Skin of body (tissue), 2 donors: ENCODE data around the gene HIBCH. TPM values are rescaled to one million over a fixed set of nuclear protein-coding genes. Genes with fewer than 3 reads are reported as not detected.
"Not testable (repeated sequence)": the region's sequence is repeated elsewhere in the genome, so short reads cannot be mapped to it uniquely, and the experiment has no call there.

ENCODE experiments used
- DNase-seq: peaks from one replicate; lab custom pipeline; 2025; lab: John Stamatoyannopoulos, UW
- total RNA-seq: library from RNA; depleted of rRNA; stranded (reverse); fragments of >200 nt; gene quantifications from one replicate; pipeline ENCODE4 v1.2.3, GENCODE V29; 2014

The HIBCH gene, protein sequence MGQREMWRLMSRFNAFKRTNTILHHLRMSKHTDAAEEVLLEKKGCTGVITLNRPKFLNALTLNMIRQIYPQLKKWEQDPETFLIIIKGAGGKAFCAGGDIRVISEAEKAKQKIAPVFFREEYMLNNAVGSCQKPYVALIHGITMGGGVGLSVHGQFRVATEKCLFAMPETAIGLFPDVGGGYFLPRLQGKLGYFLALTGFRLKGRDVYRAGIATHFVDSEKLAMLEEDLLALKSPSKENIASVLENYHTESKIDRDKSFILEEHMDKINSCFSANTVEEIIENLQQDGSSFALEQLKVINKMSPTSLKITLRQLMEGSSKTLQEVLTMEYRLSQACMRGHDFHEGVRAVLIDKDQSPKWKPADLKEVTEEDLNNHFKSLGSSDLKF
- 33.3 TPM for total RNA-seq

DNA sequence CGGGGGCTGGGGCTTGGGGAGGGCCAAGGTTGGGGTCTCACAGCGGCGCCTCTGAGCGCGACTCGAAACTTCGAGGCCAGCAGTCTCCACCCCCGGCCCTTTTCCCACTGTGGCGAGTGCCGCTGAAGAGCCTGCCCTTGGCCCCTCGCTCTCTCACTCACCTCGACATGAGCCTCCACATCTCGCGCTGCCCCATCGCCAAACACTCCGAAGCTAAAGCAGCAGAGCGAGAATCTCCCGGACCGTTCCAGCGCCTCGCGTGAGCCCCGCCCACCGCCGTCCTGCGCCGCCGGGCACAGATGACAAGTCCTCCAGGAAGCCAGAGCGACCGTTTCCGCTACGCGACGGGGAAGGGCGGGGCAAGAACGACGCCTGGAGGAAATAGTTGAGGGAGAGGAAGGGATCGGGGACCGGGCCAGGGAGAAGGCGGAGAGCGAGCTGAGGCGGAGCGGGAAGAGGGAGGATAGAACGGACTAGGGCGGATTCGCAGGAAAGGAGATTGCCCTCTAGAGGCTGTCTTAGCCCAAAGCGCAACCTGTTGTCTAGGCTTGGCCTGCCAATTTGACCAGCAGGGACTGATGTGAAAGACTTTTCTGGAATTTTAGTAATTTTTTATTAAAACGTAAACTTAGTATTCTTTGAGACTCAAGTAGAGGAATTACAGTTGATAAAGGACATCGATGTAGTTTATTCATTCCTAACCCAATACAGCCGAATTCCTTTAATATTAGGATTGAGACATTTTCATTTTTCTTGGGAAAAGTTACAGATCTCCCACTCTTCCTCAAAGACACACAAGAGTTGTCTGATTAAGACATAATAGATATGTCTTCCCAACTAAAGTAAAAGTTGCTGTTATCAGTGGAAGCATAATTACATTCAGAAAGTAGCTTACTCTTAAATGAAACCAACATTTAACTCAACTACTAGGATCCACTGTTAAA is at the start of gene HIBCH:
Gene HIBCH (minus strand): TSS at position 272 of the 944 bp plus-strand sequence. CDS start 76 bp downstream, at position 196.
- DNase-seq = peak; percentile 97

DNA sequence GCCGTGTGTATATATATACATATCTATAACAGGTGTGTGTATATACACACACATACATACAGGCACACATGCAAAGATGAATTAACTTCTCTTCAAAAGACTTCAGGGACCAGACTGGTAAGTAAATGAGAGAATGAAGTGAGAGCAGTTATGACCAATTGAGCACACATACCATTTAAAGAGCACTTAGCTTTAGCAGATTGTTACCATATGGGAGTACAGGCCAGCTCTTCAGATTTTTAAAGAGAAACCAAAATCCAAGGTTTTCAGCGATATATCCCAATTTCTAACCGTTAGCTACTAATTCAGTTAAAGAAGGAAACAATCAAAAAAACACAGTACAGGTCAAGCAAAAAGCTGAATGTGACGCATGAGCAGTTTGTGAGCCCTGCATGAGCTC is 47.5 kb upstream of the HIBCH start:
- DNase-seq = no peak

GRCh38 chr2:190366248-190366753 is 46.7 kb upstream of the HIBCH start:
- no peak for DNase-seq

DNA sequence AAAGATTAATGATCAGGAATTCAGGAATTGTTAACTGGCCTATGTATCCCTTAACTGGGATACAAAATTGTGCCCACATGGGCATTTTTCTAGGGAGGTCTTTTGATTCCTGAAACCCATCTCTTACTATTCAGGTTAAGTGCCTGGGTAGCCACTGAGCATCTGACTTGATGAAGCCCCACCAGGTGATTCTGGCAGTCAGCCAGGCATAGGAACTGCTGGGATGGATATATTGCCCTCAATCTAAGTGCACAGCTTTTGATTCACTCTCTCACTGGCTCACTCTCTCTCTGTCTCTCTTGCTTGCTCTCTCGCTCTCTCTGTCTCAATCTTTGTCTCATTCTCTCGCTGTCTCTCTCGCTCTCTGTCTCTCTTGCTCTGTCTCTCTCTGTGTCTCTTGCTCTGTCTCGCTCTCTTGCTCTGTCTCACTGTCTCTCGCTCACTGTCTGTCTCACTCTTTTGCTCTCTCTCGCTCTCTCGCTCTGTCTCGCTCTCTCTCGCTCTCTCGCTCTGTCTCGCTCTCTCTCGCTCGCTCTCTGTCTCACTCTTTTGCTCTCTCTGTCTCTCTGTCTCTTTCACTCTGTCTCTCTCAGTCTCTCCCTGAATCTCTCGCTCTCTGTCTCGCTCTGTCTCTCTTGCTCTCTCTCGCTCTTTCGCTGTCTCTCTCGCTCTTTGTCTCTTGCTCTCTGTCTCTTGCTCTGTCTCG is 46.0 kb upstream of the HIBCH start:
- no peak for DNase-seq

DNA sequence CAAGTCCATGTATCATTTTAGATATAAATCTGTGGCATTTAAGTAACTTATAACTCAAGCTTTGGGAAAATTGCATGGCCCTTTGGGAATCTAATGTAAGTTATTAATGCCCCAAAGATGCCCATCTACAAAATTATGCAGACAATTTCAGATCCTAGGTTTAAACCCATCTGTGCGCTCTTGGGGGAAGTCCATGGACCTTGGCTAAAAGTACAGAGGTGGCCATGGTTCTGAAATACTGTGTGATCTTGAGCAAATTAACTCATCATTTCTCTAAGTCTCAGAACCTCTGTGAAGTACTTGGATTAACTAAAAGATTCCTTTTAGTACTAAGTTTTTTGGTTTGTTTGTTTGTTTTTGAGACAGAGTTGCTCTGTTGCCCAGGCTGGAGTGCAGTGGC is 43.3 kb upstream of the HIBCH start:
- no peak for DNase-seq

- no peak for DNase-seq
Measured at GRCh38 chr2:190361572-190361971, 41.9 kb upstream of the HIBCH start.

- DNase-seq = no peak
Measured at GRCh38 chr2:190360965-190361364, 41.3 kb upstream of the HIBCH start.

DNA sequence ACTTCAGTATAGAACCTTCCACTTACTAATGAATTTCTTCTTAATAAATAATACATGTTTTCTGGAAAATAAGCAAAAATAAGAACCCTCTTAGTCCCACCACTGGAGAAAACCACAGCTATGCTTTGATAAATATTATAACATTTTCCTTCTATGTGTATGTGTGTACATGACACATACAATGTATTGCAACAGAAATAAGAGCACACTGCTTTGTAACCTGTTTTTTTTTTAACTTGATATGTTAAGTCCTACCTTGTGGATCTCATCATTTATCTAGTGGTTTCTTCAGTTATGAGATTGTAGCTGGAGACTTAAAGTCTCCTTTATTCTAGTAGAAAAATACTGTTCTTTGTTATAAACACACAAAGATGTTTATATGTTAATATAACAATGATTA is 40.9 kb upstream of the HIBCH start:
- no peak for DNase-seq

- DNase-seq = not testable (repeated sequence)
Measured at GRCh38 chr2:190358655-190359448, 39.2 kb upstream of the HIBCH start.

DNA sequence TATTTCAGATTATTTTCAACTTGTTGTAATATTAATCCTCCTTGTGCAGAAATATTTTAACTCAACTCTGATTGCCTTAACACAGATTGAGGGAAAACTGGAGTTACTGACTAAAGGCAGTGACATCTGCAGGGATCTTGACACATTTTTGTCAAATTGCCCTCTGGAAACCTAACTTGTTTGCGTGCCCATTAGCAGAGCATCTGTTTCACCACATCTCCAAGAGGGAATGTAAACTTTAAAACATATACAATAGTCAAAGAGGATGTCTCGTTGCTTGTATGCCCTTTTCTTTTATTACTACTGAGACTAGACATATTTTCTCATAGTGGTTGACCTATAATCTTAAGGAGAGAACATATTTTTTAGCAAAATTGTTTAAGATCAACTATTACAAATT is 38.0 kb upstream of the HIBCH start:
- DNase-seq = peak; percentile 11

- no peak for DNase-seq
Measured at GRCh38 chr2:190355968-190356644, 36.5 kb upstream of the HIBCH start.

GRCh38 chr2:190354003-190354690 is 34.5 kb upstream of the HIBCH start:
- peak; percentile 50 for DNase-seq

DNA sequence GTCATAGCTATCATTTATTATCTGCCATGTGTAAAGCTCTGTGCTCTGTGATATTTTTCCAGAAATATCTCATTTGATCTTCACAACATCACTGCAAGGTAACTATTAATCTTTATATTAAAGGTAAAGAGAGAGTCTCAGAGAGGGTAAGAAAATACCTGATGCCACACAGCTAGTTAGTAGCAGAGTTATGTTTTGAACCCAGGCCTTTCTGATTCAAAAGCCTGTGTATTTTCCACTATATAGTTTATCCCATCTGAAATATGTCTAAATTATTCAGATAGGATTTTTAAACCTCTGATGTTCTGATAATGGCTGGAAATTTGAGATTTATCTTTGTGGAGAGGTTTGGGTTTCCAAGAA is 33.9 kb upstream of the HIBCH start:
- no peak for DNase-seq

DNA sequence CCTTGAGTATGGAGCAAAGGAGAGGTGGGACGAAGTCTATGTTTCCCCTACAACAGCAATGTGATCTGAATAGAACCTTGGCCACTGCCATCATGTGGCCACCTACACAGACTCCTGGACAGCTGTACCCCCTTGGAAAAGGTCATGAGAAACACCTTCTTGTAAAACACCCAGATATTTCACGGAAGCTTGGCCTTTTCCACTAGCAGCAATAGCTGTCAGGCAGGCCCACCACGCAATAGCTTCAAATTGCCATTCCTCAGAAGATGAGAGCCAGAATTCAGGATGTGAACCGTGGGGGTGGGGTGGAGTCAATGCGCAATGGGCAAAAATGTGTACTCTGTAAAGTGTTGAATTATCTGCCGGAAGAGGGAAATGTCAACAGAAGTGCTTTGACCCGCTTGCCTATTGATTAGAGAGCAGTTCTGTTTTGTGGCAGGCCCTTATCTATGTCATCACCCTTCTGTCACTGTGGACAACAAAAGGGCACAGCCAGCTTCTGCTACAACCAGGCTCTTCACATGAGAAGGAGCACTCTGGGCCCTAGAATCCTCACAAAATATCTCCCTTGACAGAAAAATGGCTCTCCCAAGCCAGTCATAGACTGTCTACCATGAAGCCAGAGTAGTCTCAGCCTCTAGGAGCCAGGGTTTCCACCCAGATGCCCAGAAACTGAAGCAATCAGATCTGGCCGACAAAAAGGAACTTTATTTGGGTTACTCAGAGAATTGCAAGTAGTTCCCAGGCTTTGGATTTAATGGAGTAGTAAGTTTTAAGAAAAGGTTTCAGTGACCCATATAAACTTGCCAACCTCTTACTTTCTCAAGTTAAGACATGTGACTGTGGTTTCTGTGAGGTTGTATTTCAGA is 33.3 kb upstream of the HIBCH start:
- DNase-seq = no peak

- no peak for DNase-seq
Measured at GRCh38 chr2:190351955-190352354, 32.3 kb upstream of the HIBCH start.

DNA sequence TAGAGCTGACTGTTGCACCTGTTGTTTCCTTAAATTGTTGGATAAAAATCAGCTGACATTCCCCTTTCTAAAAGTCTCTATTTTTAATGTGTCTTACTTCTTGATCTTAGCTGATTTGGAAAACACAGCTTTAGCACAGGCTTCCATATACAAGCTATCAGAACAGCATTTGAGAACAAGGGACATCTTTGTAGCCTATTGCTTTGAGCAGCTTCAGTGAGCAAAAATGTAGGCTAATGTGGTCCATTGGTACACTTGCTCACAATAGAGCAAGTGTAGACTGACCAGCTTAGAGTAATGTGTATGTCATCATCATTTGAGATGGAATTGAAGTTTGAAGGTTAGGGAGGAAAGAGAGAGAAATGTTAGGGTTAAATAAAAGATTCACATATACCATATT is 30.7 kb upstream of the HIBCH start:
- DNase-seq = no peak

DNA sequence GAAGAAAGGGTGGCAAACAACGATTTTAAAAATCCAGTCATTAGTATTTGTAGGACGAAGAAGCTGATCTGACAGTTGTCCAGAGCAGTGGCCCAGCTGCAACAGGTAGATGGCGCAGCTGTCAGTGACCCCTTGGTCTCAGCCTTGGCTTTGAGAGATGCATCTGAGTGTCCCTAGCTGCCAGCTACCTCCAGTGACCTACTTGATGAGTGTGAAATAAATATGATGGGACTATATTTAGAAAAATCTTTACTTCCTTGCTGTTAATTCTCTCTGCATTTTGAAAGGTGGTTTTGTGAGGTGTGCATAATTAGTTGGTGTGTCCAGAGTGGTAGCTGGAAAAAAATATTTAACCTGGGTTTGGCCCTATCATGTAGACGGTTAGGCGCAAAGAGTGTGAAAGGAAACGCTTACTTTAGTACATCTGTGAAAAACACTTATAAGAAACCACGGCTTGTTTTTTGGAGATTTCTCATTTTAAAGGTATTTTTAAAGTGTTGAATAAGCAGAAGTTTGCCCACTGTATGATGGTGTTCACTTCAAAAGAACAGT is 24.7 kb upstream of the HIBCH start:
- no peak for DNase-seq

DNA sequence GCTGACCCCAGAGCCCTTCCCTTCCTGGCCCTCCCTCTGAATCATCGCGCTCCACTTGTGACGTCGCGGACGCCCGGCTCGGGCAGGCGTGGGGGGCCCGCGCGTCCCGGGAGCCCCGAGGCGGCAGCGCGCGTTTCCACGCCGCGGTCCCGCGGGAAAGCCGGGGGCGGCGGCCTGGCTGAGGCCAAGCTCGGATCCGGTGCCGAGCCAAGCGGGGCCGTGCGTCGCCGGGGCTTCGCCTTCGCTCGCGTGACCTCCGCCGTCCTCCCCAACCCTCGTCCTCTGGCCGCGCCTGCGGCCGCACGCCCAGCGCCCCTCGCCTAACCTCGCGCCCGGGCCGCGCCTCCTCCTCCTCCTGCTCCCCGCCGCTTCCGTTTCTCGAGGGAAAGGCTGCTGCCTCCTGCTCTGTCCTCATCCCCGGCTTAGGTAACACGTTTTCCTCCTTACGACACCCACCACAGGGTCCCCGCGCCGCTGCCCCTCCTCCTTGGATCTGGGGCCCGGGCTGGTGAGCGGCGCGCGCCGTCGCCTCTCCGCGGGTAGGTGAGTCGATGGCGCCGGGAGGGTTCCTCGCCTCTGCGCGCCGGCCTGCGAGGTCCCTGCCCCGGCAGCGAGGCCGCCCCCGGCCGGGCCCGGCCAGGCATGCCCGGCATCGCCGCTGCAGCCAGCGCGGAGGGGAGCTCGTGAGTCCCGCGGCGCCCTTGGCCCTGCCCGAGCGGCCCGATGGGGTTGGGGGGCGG is 24.1 kb upstream of the HIBCH start, which contains the start of gene INPP1:
Gene INPP1 (plus strand): TSS at position 54 of the 740 bp plus-strand sequence. CDS start 16,514 bp downstream, outside the sequence.
- no peak for DNase-seq
